RWPE1 (cell line): ENCODE measurements around the gene DDR2.

ENCODE experiments used
- CTCF ChIA-PET: fragments of 350-600 bp; sonication (Branson Sonifier 250); formaldehyde crosslinking; extraction: SDS; loops from one replicate; lab custom pipeline; 2021; lab: Yijun Ruan, JAX
- POLR2A ChIA-PET: fragments of 400-600 bp; formaldehyde crosslinking; extraction: SDS; loops from one replicate; lab custom pipeline; 2020; ENCODE audit warnings: antibody characterized with exemption; ENCODE audit not compliant: low non-redundant PET; lab: Yijun Ruan, JAX
- DNase-seq: peaks from one replicate; pipeline ENCODE4 v3.0.0; 2012; ENCODE audit warnings: low spot score
- H3K27ac ChIP-seq: fragments of 450-650 bp; 2 replicates; pipeline ENCODE4 v1.5.1; 2017
- CTCF ChIP-seq: fragments of 450-650 bp; conservative IDR thresholded peaks from 2 replicates; pipeline ENCODE4 v1.5.1; 2017; ENCODE audit warnings: low read depth, mild to moderate bottlenecking

The DDR2 gene

DNA sequence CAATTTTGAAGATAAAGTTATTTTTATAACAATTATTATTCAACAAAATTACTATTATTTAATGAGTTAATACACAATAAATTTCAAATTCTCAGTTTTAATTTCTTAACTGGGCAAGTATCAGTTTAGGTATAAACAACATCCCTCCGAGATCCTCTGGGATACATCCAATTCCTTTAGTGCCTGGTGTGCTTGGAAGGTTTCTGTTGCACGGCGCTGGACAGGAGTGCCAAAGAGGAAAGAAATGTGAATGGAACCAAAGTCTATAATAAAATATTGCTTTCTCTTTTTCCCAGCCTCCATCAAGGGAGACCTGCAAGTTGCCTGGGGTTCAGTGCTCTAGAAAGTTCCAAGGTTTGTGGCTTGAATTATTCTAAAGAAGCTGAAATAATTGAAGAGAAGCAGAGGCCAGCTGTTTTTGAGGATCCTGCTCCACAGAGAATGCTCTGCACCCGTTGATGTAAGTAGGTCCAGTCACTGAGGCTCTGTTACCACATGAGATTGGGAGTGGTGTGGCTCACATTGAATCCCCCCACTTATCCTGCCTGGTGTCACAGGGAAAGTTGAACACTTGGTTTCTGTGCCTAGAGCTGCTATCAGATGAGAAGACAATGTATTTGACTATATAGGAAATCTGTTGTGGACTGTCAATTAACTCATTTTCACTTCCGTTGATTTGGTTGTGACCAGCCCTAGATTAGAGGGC, 22.8 kb downstream of the DDR2 start:
- TF ChIP-seq CTCF = no peak
- CTCF ChIA-PET = interaction anchor here (0.6 kb wide), 1 partner anchor 27 kb away, joined by 3 read pairs; no protein-coding TSS in a partner anchor
- H3K27ac ChIP-seq = no peak overlapping the region
- POLR2A ChIA-PET = no interaction called here
- no peak for DNase-seq

DNA sequence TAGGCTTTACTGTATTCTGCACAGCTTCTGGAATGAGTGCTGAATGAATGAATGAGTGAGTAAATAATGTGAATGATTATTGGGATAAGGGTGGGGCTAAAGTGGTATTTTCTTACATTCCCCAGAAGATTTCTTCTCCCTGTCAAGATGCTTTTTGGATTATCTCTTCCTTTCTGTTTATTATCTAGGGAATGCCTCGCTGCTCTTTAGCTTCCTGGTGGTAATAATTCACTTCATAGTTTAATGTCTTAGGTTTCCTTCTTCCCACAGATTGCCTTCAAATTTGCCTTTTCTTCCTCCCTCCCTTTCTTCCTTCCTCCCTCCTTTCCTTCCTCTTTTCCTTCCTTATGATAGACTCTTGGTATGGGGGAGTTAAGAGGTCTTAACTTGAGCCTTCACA, 24.0 kb downstream of the DDR2 start:
- DNase-seq = no peak
- ChIA-PET POLR2A (no interaction called here), CTCF (no interaction called here)
- no peak for TF ChIP-seq CTCF
- H3K27ac ChIP-seq = no peak overlapping the region

GRCh38 chr1:162660574-162660973, 28.3 kb downstream of the DDR2 start:
- H3K27ac ChIP-seq = no peak overlapping the region
- POLR2A ChIA-PET = no interaction called here
- CTCF ChIA-PET = no interaction called here
- TF ChIP-seq CTCF = no peak
- no peak for DNase-seq

DNA sequence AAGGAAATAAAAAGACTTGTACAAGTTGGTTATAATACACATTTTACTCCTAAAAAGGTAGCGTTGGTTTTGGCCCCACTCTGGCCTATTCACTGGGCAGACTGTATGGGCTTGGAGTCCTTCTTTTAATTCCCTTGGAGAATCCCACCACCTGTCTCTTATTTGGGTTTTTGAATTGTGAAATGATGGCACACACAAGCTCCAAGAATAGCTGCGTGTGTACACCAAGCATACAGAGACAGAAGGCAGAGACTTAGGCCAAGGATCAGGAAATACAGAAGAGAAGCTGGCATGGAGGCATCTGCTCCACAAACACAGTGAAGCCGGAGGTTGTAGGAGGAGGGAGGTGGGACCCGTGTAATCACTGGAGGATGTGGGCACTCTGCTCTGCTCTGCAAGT, 29.1 kb downstream of the DDR2 start:
- DNase-seq = no peak
- no peak overlapping the region for H3K27ac ChIP-seq
- CTCF ChIA-PET = interaction anchor here (0.6 kb wide), 2 partner anchors 63 to 69 kb away, joined by 3 read pairs; no protein-coding TSS in a partner anchor
- TF ChIP-seq CTCF = no peak
- POLR2A ChIA-PET = no interaction called here

- H3K27ac ChIP-seq = no peak overlapping the region
Observed at GRCh38 chr1:162662013-162662412, 29.7 kb downstream of the DDR2 start.

DNA sequence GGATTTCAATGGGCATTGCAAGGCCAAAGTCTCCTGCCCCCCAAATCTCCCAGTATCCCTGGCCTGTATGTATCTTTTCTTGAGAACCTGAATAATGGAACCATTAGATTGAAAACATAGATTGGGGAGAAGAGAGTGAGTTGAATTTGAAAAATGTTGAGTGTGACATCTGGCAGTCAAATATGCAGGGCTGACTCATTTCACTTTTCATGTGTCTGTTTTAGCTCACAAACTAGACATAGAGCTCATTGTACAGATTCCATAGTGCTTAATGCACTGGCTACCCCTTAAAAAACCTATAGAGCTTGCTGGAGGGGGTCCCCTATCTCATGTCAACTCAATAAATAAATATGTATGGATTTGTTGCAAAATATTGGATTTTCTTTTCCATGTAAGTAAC, 30.8 kb downstream of the DDR2 start:
- ChIA-PET POLR2A (no interaction called here), CTCF (no interaction called here)
- DNase-seq = no peak
- H3K27ac ChIP-seq = no peak overlapping the region
- no peak for TF ChIP-seq CTCF

More at GRCh38 chr1:162662013-162662412, 29.7 kb downstream of the DDR2 start:
- DNase-seq = no peak
- TF ChIP-seq CTCF = no peak
- POLR2A ChIA-PET = no interaction called here
- CTCF ChIA-PET = no interaction called here
